HEK293 (cell line): ENCODE data around the gene EPHA6.

Experiments
- CTCF ChIA-PET: fragments of 350-600 bp; formaldehyde crosslinking; extraction: SDS; loops from one replicate; lab custom pipeline; 2021; ENCODE audit warnings: antibody characterized with exemption; lab: Yijun Ruan, JAX
- POLR2A ChIA-PET: fragments of 300-600 bp; formaldehyde crosslinking; extraction: SDS; loops from one replicate; lab custom pipeline; 2020; ENCODE audit warnings: antibody characterized with exemption, inconsistent platforms; lab: Yijun Ruan, JAX
- H3K27ac ChIP-seq: fragments of 200-500 bp; sonication (Bioruptor generic); 2 replicates; pipeline ENCODE4 v1.5.1; 2014; ENCODE audit warnings: low read depth, low read length, control low read depth, inconsistent platforms; ENCODE audit errors: extremely low read depth
- H3K36me3 ChIP-seq, 2 experiments: fragments of 200-500 bp in 1 of 2; sonication (Bioruptor generic) in 1 of 2; 1 replicate in 1 of 2; 2 replicates in 1 of 2; pipeline ENCODE4 v1.5.1; 2014 to 2017; ENCODE audit warnings: inconsistent platforms in 2 of 2, low read length in 2 of 2; ENCODE audit not compliant: control insufficient read depth in 2 of 2, insufficient read depth in 1 of 2
- H3K4me1 ChIP-seq: fragments of 200-500 bp; sonication (Bioruptor generic); 2 replicates; pipeline ENCODE4 v1.5.1; 2014; ENCODE audit warnings: mild to moderate bottlenecking, low read length, inconsistent platforms; ENCODE audit not compliant: control insufficient read depth, insufficient read depth
- H3K4me3 ChIP-seq: 2 replicates; pipeline ENCODE4 v1.5.1; 2011; ENCODE audit warnings: low read depth, mild to moderate bottlenecking, control low read depth, low read length, moderate library complexity
- H3K9me3 ChIP-seq: fragments of 200-500 bp; sonication (Bioruptor generic); 2 replicates; pipeline ENCODE4 v1.5.1; 2014; ENCODE audit warnings: low read depth, low read length, inconsistent platforms; ENCODE audit not compliant: control insufficient read depth, insufficient read depth
- GFI1B ChIP-seq: fragments of 450-650 bp; formaldehyde crosslinking; IDR thresholded peaks from 2 replicates; pipeline ENCODE4 v1.5.1; 2016; ENCODE audit warnings: missing biosample characterization, missing genetic modification characterization
- GLIS2 ChIP-seq: fragments of 450-650 bp; formaldehyde crosslinking; IDR thresholded peaks from 2 replicates; pipeline ENCODE4 v1.5.1; 2016; ENCODE audit warnings: missing biosample characterization, missing genetic modification characterization
- HIC1 ChIP-seq: fragments of 450-650 bp; formaldehyde crosslinking; IDR thresholded peaks from 2 replicates; pipeline ENCODE4 v1.5.1; 2016; ENCODE audit warnings: missing biosample characterization, missing genetic modification characterization
- PBX3 ChIP-seq: sonication (generic); formaldehyde crosslinking; IDR thresholded peaks from 2 replicates; pipeline ENCODE4 v1.8.1; 2022; ENCODE audit warnings: mild to moderate bottlenecking, moderate library complexity, missing genetic modification reagents
- PRDM10 ChIP-seq: fragments of 450-650 bp; formaldehyde crosslinking; IDR thresholded peaks from 2 replicates; pipeline ENCODE4 v1.5.1; 2016; ENCODE audit warnings: missing biosample characterization, missing genetic modification characterization
- SETDB1 ChIP-seq: IDR thresholded peaks from one replicate; pipeline ENCODE4 v1.6.1; 2017; ENCODE audit warnings: mild to moderate bottlenecking, low read length, moderate library complexity, mixed read lengths; ENCODE audit not compliant: insufficient read length
- SP2 ChIP-seq: fragments of 450-650 bp; formaldehyde crosslinking; IDR thresholded peaks from 2 replicates; pipeline ENCODE4 v1.5.1; 2016; ENCODE audit warnings: missing biosample characterization, missing genetic modification characterization
- ZBTB20 ChIP-seq: fragments of 450-650 bp; formaldehyde crosslinking; IDR thresholded peaks from 2 replicates; pipeline ENCODE4 v1.5.1; 2016; ENCODE audit warnings: missing biosample characterization, missing genetic modification characterization
- ZBTB26 ChIP-seq: fragments of 450-650 bp; formaldehyde crosslinking; optimal IDR thresholded peaks from 2 replicates; pipeline ENCODE3; 2016; ENCODE audit warnings: missing biosample characterization, mild to moderate bottlenecking, missing genetic modification characterization
- ZFHX2 ChIP-seq: fragments of 450-650 bp; formaldehyde crosslinking; conservative IDR thresholded peaks from 2 replicates; pipeline ENCODE4 v1.5.1; 2016; ENCODE audit warnings: missing biosample characterization, missing genetic modification characterization
- ZNF121 ChIP-seq: fragments of 450-650 bp; formaldehyde crosslinking; IDR thresholded peaks from 2 replicates; pipeline ENCODE4 v1.5.1; 2016; ENCODE audit warnings: missing biosample characterization, missing genetic modification characterization
- ZNF221 ChIP-seq: fragments of 450-650 bp; formaldehyde crosslinking; IDR thresholded peaks from 2 replicates; pipeline ENCODE4 v1.5.1; 2017; ENCODE audit warnings: missing biosample characterization, missing genetic modification characterization, borderline replicate concordance
- ZNF335 ChIP-seq: fragments of 450-650 bp; formaldehyde crosslinking; conservative IDR thresholded peaks from 2 replicates; pipeline ENCODE4 v1.5.1; 2016; ENCODE audit warnings: missing biosample characterization, missing genetic modification characterization
- ZNF585B ChIP-seq: fragments of 450-650 bp; formaldehyde crosslinking; IDR thresholded peaks from 2 replicates; pipeline ENCODE4 v1.5.1; 2016; ENCODE audit warnings: missing biosample characterization, missing genetic modification characterization
- ZNF692 ChIP-seq: fragments of 450-650 bp; formaldehyde crosslinking; IDR thresholded peaks from 2 replicates; pipeline ENCODE4 v1.5.1; 2016; ENCODE audit warnings: missing biosample characterization, missing genetic modification characterization
- ZNF76 ChIP-seq: fragments of 450-650 bp; formaldehyde crosslinking; IDR thresholded peaks from 2 replicates; pipeline ENCODE4; 2016; ENCODE audit warnings: low read depth, missing biosample characterization, missing genetic modification characterization, borderline replicate concordance
- ZNF777 ChIP-seq: fragments of 450-650 bp; formaldehyde crosslinking; IDR thresholded peaks from 2 replicates; pipeline ENCODE4 v1.5.1; 2017; ENCODE audit warnings: missing biosample characterization, missing genetic modification characterization, borderline replicate concordance

EPHA6 gene

GRCh38 chr3:96813820-96814650 lies at the start of gene EPHA6:
Gene EPHA6, plus strand, starts transcription at chr3:96814594.
- ChIA-PET POLR2A (interaction anchor here (0.6 to 1.1 kb wide), 4 partner anchors 9 to 29 kb away, joined by 3 to 9 read pairs (median 4); no protein-coding TSS in a partner anchor), CTCF (interaction anchor here (0.7 kb wide), 1 partner anchor 119 kb away, joined by 4 read pairs; no protein-coding TSS in a partner anchor)
- Histone ChIP-seq H3K27ac (peak within 1 kb of the TSS; percentile 68; the same call in 1 of the 2 replicates), H3K4me1 (no peaks in the 10 kb centered on the region), H3K9me3 (no peaks in the 10 kb centered on the region), H3K4me3 (peak within 1 kb of the TSS; percentile 70), H3K36me3 (no peaks in the 10 kb centered on the region)
- TF ChIP-seq HIC1 (tag by site-specific recombination) (no peak), PRDM10 (tag by site-specific recombination) (peak; percentile 45; the same call in 1 of the 2 replicates), ZNF335 (peak; percentile 98), SP2 (tag by site-specific recombination) (0 out of 2 replicates have a peak, but pooled peaks have one; percentile 14), ZFHX2 (tag by site-specific recombination) (peak; percentile 55), GFI1B (tag by site-specific recombination) (no peak), ZBTB20 (tag by site-specific recombination) (0 out of 2 replicates have a peak, but pooled peaks have one; percentile 9), ZBTB26 (tag by site-specific recombination) (peak; percentile 56), ZNF585B (tag by site-specific recombination) (no peak), ZNF692 (tag by site-specific recombination) (peak; percentile 53), GLIS2 (tag by site-specific recombination) (0 out of 2 replicates have a peak, but pooled peaks have one; percentile 19), ZNF777 (tag by site-specific recombination) (peak; percentile 53; the same call in 1 of the 2 replicates), ZNF76 (tag by site-specific recombination) (peak; percentile 63; the same call in 1 of the 2 replicates)
- TF ChIP-seq, all 188 proteins: peak for 10

- Histone ChIP-seq H3K4me3 (no peak overlapping the region), H3K27ac (no peak overlapping the region), H3K4me1 (no peaks in the 10 kb centered on the region), H3K9me3 (no peaks in the 10 kb centered on the region), H3K36me3 (no peaks in the 10 kb centered on the region)
- ChIA-PET CTCF (interaction anchor here (0.7 kb wide), 1 partner anchor 35 kb away, joined by 4 read pairs; no protein-coding TSS in a partner anchor), POLR2A (no interaction called here)
- TF ChIP-seq SETDB1: no peak
- no peak for TF ChIP-seq PBX3 (CRISPR knock-in tag)
- TF ChIP-seq PRDM10 (tag by site-specific recombination): no peak
- TF ChIP-seq ZNF221 (tag by site-specific recombination): no peak
- TF ChIP-seq ZNF121 (tag by site-specific recombination): no peak
These were observed 37.6 kb upstream of the EPHA6 start for GRCh38 chr3:96776818-96777217.
